HK-2 (cell line): Measurements from ENCODE around the gene CRACR2A.

ENCODE experiments used
- DNase-seq: peaks from one replicate; pipeline ENCODE4 v3.0.0-alpha.2; 2018; ENCODE audit not compliant: unreplicated experiment

Gene CRACR2A

GRCh38 chr12:3565985-3566384 lies 186.9 kb downstream of the CRACR2A start:
- no peak for DNase-seq
